HepG2 (cell line): Measurements from ENCODE around the gene STX4. TPM values are rescaled to one million over a fixed set of nuclear protein-coding genes. Genes with fewer than 3 reads are reported as not detected.
A peak's percentile ranks its signal among the peaks of the same experiment; 100 is the strongest.

Experiments used
- BCL6 ChIP-seq: IDR thresholded peaks from 2 replicates; pipeline ENCODE4 v1.6.1; 2016; ENCODE audit warnings: missing genetic modification reagents, missing compliant biosample characterization
- GLI4 ChIP-seq: sonication (generic); formaldehyde crosslinking; IDR thresholded peaks from 2 replicates; pipeline ENCODE4 v1.5.1; 2020; ENCODE audit warnings: missing genetic modification reagents, mild to moderate bottlenecking, moderate library complexity, borderline replicate concordance
- KAT7 ChIP-seq: IDR thresholded peaks from 2 replicates; pipeline ENCODE4 v1.6.1; 2018; ENCODE audit warnings: borderline replicate concordance, missing compliant biosample characterization
- MED8 ChIP-seq: sonication (generic); formaldehyde crosslinking; IDR thresholded peaks from 2 replicates; pipeline ENCODE4 v1.8.1; 2023; ENCODE audit warnings: mild to moderate bottlenecking, missing genetic modification reagents; ENCODE audit not compliant: insufficient replicate concordance
- NFIC ChIP-seq: IDR thresholded peaks from 2 replicates; pipeline ENCODE4 v1.6.1; 2012; ENCODE audit warnings: mild to moderate bottlenecking, low read length, inconsistent platforms
- PAF1 ChIP-seq: IDR thresholded peaks from 2 replicates; pipeline ENCODE4 v1.6.1; 2016; ENCODE audit warnings: missing genetic modification reagents, missing compliant biosample characterization
- PRMT3 ChIP-seq: sonication (generic); formaldehyde crosslinking; IDR thresholded peaks from 2 replicates; pipeline ENCODE4 v1.8.1; 2022; ENCODE audit warnings: low read depth, mild to moderate bottlenecking, moderate library complexity, missing genetic modification reagents, borderline replicate concordance
- SRSF1 ChIP-seq: fragments of 200-400 bp; formaldehyde crosslinking; optimal IDR thresholded peaks from 2 replicates; pipeline ENCODE3; 2017; ENCODE audit warnings: mild to moderate bottlenecking, low read depth, low read length, moderate library complexity
- TCF12 ChIP-seq, 2 experiments: fragments of 450-650 bp in 1 of 2; sonication (generic) in 1 of 2; formaldehyde crosslinking in 1 of 2; IDR thresholded peaks; 2 replicates each; pipeline versions ENCODE4 v1.6.1 to v1.8.0; 2017 to 2022; ENCODE audit warnings: antibody characterized with exemption in 1 of 2, mild to moderate bottlenecking in 1 of 2, missing genetic modification reagents in 1 of 2, moderate library complexity in 1 of 2
- YEATS4 ChIP-seq: sonication (generic); formaldehyde crosslinking; IDR thresholded peaks from 2 replicates; pipeline ENCODE4 v1.4.0; 2020; ENCODE audit warnings: missing genetic modification reagents, borderline replicate concordance
- ZNF30 ChIP-seq: sonication (generic); formaldehyde crosslinking; IDR thresholded peaks from 2 replicates; pipeline ENCODE4 v1.5.0; 2020; ENCODE audit warnings: mild to moderate bottlenecking, missing genetic modification reagents
- ZNF468 ChIP-seq: sonication (generic); formaldehyde crosslinking; IDR thresholded peaks from 2 replicates; pipeline ENCODE4 v1.8.0; 2022; ENCODE audit warnings: mild to moderate bottlenecking, moderate library complexity, missing genetic modification reagents
- ZNF598 ChIP-seq: sonication (generic); formaldehyde crosslinking; IDR thresholded peaks from 2 replicates; pipeline ENCODE4 v1.5.1; 2020; ENCODE audit warnings: mild to moderate bottlenecking, missing genetic modification reagents, borderline replicate concordance
- ZNF780A ChIP-seq: sonication (generic); formaldehyde crosslinking; IDR thresholded peaks from 2 replicates; pipeline ENCODE4 v1.8.0; 2022; ENCODE audit warnings: mild to moderate bottlenecking, missing genetic modification reagents, moderate library complexity
- ZNF83 ChIP-seq: sonication (generic); formaldehyde crosslinking; IDR thresholded peaks from 2 replicates; pipeline ENCODE4 v1.4.0; 2020; ENCODE audit warnings: missing genetic modification reagents, mild to moderate bottlenecking, borderline replicate concordance
- ZSCAN30 ChIP-seq: sonication (generic); formaldehyde crosslinking; IDR thresholded peaks from 2 replicates; pipeline ENCODE4 v1.5.0; 2020; ENCODE audit warnings: mild to moderate bottlenecking, missing genetic modification reagents
- polyA plus RNA-seq, 8 experiments: library from polyadenylated mRNA; depleted of rRNA in 3 of 8; stranded (reverse) in 7 of 8; unstranded in 1 of 8; fragments of >200 nt; fragmentation: Illumina TruSeq in 4 of 8; extraction: Trizol in 4 of 8; gene quantifications; 2 replicates each; pipeline versions ENCODE4 v1.2.1 to v1.2.3, GENCODE V29; 2011 to 2016; ENCODE audit warnings: low read depth in 4 of 8, missing spikeins in 1 of 8, mixed read lengths in 1 of 8; ENCODE audit not compliant: insufficient read depth in 1 of 8
- total RNA-seq, 5 experiments: library from RNA; depleted of rRNA; stranded (reverse); fragments of >200 nt; fragmentation: Illumina TruSeq; extraction: Trizol; gene quantifications; 2 replicates each; pipeline ENCODE4 v1.2.3, GENCODE V29; 2016; ENCODE audit warnings: low read depth in 1 of 5
- TF ChIP-seq, protein P1 (sequence below): sonication (generic); formaldehyde crosslinking; IDR thresholded peaks from 2 replicates; pipeline ENCODE4 v1.4.0; 2020; ENCODE audit warnings: missing genetic modification reagents, borderline replicate concordance
- TF ChIP-seq, protein P2 (sequence below): sonication (generic); formaldehyde crosslinking; IDR thresholded peaks from 2 replicates; pipeline ENCODE4 v1.4.0; 2020; ENCODE audit warnings: mild to moderate bottlenecking, missing genetic modification reagents
- TF ChIP-seq, protein P3 (sequence below): sonication (generic); formaldehyde crosslinking; IDR thresholded peaks from 2 replicates; pipeline ENCODE4 v1.4.0; 2020; ENCODE audit warnings: missing genetic modification reagents
- TF ChIP-seq, protein P4 (sequence below): IDR thresholded peaks from 2 replicates; pipeline ENCODE4 v1.6.1; 2016

The STX4 gene
- total and polyA plus RNA-seq, 2 of the 13 experiments (the other 11 are each of a cell fraction or from before 2014, with no cell fraction given), result 29.2 to 34.6 TPM

DNA sequence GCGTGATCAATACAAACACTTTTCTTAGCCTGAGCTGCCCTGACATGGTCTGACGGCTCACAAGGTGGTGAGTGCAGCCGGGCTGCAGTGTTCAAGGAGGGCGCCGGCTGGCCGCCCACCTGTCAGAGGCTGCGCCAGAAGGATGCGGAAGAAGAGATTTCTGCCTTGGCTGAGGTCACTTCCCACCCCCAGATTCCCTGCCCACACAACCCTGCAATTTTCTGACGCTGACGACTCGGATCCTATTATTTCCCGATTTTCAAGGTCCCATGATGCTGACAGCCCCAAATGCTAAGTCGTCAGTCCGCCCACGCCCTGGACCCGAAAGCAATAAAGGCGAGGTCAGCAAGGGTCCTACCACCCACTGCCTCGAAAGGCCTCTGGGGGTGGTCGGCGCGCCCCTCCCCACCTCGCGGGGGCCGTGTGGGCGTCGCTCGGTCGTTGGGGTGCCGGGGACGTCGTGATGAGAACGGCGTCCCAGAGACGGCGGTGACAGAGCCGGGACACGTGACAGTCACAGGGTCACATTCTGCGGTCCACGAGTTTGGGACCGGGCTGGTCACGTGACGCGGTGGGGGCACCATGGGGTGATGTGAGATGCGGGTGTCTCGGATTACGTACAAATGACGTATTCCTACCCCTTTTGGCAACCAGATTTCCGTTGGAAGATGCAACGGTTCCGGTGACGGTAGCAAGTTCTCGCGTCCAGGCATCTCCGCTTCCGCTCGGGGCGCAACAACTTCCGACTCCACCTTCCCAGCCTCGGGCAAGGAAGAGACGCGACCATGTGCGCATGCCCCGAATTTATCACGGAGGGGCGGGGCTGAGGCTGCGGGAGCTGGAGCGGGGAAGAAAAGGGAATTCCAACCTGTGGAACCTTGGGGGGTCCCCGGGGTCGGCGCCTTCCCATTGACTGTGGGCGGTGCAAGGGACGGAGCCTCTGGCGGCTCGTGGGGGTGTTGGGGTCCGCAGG, at the start of gene STX4 (continued):
- TF ChIP-seq, protein P1, sequence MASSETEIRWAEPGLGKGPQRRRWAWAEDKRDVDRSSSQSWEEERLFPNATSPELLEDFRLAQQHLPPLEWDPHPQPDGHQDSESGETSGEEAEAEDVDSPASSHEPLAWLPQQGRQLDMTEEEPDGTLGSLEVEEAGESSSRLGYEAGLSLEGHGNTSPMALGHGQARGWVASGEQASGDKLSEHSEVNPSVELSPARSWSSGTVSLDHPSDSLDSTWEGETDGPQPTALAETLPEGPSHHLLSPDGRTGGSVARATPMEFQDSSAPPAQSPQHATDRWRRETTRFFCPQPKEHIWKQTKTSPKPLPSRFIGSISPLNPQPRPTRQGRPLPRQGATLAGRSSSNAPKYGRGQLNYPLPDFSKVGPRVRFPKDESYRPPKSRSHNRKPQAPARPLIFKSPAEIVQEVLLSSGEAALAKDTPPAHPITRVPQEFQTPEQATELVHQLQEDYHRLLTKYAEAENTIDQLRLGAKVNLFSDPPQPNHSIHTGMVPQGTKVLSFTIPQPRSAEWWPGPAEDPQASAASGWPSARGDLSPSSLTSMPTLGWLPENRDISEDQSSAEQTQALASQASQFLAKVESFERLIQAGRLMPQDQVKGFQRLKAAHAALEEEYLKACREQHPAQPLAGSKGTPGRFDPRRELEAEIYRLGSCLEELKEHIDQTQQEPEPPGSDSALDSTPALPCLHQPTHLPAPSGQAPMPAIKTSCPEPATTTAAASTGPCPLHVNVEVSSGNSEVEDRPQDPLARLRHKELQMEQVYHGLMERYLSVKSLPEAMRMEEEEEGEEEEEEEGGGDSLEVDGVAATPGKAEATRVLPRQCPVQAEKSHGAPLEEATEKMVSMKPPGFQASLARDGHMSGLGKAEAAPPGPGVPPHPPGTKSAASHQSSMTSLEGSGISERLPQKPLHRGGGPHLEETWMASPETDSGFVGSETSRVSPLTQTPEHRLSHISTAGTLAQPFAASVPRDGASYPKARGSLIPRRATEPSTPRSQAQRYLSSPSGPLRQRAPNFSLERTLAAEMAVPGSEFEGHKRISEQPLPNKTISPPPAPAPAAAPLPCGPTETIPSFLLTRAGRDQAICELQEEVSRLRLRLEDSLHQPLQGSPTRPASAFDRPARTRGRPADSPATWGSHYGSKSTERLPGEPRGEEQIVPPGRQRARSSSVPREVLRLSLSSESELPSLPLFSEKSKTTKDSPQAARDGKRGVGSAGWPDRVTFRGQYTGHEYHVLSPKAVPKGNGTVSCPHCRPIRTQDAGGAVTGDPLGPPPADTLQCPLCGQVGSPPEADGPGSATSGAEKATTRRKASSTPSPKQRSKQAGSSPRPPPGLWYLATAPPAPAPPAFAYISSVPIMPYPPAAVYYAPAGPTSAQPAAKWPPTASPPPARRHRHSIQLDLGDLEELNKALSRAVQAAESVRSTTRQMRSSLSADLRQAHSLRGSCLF (CRISPR knock-in tag), result peak; percentile 54; the same call in 1 of the 2 replicates
- TF ChIP-seq, protein P2, sequence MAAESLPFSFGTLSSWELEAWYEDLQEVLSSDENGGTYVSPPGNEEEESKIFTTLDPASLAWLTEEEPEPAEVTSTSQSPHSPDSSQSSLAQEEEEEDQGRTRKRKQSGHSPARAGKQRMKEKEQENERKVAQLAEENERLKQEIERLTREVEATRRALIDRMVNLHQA (CRISPR knock-in tag), result no peak
- no peak for TF ChIP-seq ZNF83 (CRISPR knock-in tag)
- peak; percentile 96 for TF ChIP-seq ZNF468 (CRISPR knock-in tag)
- peak; percentile 87 for TF ChIP-seq YEATS4 (CRISPR knock-in tag)
- TF ChIP-seq TCF12 (IDR thresholded peaks at IDR 0.05), result no peak
- TF ChIP-seq TCF12 (CRISPR knock-in tag; IDR thresholded peaks at IDR 0.05), result no peak
- peak; percentile 52 for TF ChIP-seq BCL6 (CRISPR knock-in tag)
- TF ChIP-seq PRMT3 (CRISPR knock-in tag), result no peak
- peak; percentile 36; the same call in 1 of the 2 replicates for TF ChIP-seq ZNF780A (CRISPR knock-in tag)
- peak; percentile 52 for TF ChIP-seq MED8
- TF ChIP-seq ZSCAN30, result no peak
- TF ChIP-seq SRSF1, result peak; percentile 93
- TF ChIP-seq KAT7 (CRISPR knock-in tag), result no peak
- TF ChIP-seq ZNF598 (CRISPR knock-in tag), result peak; percentile 93; the same call in 1 of the 2 replicates
- 0 out of 2 replicates have a peak, but pooled peaks have one; percentile 38 for TF ChIP-seq PAF1 (CRISPR knock-in tag)
- TF ChIP-seq, protein P3, sequence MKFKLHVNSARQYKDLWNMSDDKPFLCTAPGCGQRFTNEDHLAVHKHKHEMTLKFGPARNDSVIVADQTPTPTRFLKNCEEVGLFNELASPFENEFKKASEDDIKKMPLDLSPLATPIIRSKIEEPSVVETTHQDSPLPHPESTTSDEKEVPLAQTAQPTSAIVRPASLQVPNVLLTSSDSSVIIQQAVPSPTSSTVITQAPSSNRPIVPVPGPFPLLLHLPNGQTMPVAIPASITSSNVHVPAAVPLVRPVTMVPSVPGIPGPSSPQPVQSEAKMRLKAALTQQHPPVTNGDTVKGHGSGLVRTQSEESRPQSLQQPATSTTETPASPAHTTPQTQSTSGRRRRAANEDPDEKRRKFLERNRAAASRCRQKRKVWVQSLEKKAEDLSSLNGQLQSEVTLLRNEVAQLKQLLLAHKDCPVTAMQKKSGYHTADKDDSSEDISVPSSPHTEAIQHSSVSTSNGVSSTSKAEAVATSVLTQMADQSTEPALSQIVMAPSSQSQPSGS (CRISPR knock-in tag), result peak; percentile 94
- TF ChIP-seq NFIC, result no peak
- TF ChIP-seq, protein P4, sequence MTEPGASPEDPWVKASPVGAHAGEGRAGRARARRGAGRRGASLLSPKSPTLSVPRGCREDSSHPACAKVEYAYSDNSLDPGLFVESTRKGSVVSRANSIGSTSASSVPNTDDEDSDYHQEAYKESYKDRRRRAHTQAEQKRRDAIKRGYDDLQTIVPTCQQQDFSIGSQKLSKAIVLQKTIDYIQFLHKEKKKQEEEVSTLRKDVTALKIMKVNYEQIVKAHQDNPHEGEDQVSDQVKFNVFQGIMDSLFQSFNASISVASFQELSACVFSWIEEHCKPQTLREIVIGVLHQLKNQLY (CRISPR knock-in tag), result peak; percentile 91
- TF ChIP-seq ZNF30 (CRISPR knock-in tag), result no peak
- peak; percentile 98; the same call in 1 of the 2 replicates for TF ChIP-seq GLI4 (CRISPR knock-in tag)
